ENCODE results near the gene CASTOR1.

DNA sequence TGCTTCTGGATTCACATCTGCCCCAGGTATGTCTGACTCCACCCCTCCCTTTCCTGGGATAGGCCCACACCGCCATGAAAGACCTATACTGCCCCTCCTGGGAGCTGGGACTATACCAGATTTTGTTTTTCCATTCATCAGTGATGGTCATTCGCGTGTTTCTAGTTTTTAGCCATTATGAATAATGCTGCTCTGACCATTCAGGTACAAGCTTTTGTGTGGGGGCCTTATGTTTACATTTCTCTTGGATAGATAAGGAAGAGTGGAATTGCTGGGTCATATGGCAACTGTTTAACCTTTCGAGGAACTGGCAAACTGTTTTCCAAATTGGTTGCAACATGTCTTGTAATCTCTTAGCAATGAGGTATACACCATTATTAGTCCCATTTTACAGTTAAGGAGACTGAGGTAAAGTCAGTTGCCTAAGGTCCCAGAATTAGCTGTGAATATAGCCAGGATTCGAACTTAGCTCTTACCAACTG lies 38.6 kb upstream of the CASTOR1 start:
- no peak for TF ChIP-seq POLR2A (IDR thresholded peaks at IDR 0.05)
- TF ChIP-seq, protein P1, sequence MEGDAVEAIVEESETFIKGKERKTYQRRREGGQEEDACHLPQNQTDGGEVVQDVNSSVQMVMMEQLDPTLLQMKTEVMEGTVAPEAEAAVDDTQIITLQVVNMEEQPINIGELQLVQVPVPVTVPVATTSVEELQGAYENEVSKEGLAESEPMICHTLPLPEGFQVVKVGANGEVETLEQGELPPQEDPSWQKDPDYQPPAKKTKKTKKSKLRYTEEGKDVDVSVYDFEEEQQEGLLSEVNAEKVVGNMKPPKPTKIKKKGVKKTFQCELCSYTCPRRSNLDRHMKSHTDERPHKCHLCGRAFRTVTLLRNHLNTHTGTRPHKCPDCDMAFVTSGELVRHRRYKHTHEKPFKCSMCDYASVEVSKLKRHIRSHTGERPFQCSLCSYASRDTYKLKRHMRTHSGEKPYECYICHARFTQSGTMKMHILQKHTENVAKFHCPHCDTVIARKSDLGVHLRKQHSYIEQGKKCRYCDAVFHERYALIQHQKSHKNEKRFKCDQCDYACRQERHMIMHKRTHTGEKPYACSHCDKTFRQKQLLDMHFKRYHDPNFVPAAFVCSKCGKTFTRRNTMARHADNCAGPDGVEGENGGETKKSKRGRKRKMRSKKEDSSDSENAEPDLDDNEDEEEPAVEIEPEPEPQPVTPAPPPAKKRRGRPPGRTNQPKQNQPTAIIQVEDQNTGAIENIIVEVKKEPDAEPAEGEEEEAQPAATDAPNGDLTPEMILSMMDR (IDR thresholded peaks at IDR 0.05): peak in 3 of 6 experiments; percentile 4 to 11 (median 11)

Data from Peyer's patch (tissue), 4 donors.